H54 (cell line): ENCODE measurements around the gene TNK1.

Experiments
- DNase-seq: peaks from one replicate; pipeline ENCODE4 v3.0.0; 2011; ENCODE audit warnings: low spot score, mixed read lengths; ENCODE audit not compliant: insufficient read length
- FAIRE-seq: peaks from 3 replicates; lab custom pipeline; 2011; peaks lifted over from hg19 to GRCh38; lab: Jason Lieb, UNC
- POLR2A ChIP-seq: IDR thresholded peaks from 2 replicates; pipeline ENCODE4 v1.6.1; 2011; ENCODE audit warnings: low read depth, mild to moderate bottlenecking, low read length

Gene TNK1

GRCh38 chr17:7435676-7436555 lies 55.0 kb downstream of the TNK1 start:
- DNase-seq (no peak), FAIRE-seq (no peak)
- no peak for TF ChIP-seq POLR2A

DNA sequence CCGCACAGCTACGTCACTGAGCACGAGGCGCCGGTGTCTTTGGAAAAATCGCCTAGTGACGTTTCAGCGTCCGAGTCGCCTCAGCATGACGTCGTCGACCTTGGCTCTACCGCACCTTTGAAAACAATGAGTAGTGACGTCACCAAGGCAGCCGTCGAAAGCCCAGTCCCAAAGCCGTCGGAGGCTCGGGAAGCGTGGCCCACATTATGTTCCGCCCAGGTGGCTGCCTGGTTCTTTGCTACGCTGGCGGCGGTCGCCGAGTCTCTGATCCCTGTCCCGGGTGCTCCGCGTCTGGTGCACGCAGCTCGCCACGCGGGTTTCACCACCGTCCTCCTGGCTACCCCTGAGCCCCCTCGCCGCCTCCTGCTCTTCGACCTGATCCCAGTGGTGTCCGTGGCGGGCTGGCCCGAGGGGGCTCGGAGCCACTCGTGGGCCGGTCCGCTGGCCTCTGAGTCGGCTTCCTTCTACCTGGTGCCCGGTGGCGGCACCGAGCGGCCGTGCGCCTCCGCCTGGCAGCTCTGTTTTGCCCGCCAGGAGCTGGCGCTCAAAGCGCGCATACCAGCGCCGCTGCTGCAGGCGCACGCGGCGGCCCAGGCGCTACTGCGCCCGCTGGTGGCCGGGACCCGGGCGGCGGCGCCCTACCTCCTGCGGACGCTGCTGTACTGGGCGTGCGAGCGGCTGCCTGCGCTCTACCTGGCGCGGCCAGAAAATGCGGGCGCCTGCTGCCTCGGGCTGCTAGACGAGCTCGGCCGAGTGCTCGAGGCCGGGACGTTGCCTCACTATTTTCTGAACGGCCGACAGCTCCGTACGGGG lies 55.9 kb downstream of the TNK1 start:
- DNase-seq (peak; percentile 75), FAIRE-seq (no peak)
- no peak for TF ChIP-seq POLR2A

- FAIRE-seq (no peak), DNase-seq (no peak)
- TF ChIP-seq POLR2A = no peak
Observed at GRCh38 chr17:7437369-7437863, 56.5 kb downstream of the TNK1 start.

DNA sequence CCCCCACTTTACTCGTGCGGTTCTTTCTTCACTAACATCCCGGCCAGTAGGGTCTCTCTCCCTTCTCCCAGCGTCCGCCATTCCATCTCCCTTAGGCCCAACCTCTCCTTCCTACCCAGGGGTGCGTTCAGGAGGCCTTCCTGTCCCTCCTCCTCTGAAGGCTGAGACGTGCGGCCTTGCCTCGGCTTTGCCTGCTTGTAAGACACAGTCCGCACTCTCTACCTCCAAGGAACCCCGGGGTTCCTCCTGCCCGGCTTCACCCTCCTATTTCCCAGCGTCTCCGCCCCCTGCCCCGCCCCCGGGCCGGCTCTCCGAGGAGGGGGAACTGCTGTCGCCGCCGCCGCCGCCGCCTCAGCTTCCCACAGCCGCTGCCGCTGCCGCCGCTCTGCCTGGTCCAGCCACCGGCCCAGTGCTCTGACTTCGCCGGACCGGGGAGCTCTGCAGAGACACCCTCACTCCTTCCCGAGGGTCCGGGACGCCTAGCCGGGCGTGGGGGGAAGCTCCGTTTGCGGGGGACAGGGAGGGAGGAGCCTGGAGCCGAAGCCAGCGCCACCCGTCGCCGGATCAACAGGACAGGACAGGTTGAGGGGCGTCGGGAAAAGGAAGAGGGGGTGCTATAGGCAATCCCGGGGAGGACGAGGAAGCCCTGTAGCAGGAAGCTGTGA lies 57.2 kb downstream of the TNK1 start:
- FAIRE-seq (no peak), DNase-seq (no peak)
- no peak for TF ChIP-seq POLR2A

DNA sequence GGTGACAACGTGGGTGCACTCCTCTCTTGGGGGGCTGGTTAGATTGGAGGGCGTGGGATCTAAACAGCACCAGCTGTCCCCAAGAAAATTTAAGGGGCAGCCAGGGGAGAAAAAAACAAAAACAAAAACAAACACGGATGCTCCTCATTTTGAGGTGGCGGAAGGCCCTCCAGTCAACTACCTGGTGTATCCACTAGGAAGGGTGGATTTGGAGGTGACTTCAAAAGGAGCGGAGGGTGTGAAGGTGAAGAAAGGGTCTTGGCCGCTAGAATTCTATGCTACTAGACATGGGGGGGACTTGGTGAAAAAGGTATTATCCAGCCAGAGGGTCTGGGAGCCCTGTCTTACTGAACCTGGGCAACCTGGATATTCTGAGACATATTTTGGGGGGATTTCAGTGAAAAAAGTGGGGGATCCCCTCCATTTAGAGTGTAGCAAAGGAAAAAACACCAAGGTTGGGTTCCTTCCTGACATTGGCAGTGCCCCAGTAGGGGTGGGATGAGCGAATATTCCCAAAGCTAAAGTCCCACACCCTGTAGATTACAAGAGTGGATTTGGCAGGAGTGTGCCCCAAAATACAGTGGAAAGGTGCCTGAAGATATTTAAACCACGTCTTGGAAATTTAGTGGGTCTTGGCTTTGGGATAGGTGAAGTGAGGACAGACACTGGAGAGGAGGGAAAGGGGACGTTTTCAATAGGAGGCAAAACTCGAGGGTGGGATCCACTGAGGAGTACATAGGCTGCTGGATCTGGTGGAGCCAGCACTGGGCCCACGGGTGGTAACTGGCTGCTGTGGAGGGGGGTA lies 58.0 kb downstream of the TNK1 start:
- DNase-seq (no peak), FAIRE-seq (no peak)

More for the DNA sequence above, 58.0 kb downstream of the TNK1 start:
- TF ChIP-seq POLR2A = no peak
